ENCODE results near the gene CXCL16. TPM values are rescaled to one million over a fixed set of nuclear protein-coding genes. Genes with fewer than 3 reads are reported as not detected.

Gene CXCL16
- total and polyA plus RNA-seq, 2 donors = 3.2 to 14.3 TPM

DNA sequence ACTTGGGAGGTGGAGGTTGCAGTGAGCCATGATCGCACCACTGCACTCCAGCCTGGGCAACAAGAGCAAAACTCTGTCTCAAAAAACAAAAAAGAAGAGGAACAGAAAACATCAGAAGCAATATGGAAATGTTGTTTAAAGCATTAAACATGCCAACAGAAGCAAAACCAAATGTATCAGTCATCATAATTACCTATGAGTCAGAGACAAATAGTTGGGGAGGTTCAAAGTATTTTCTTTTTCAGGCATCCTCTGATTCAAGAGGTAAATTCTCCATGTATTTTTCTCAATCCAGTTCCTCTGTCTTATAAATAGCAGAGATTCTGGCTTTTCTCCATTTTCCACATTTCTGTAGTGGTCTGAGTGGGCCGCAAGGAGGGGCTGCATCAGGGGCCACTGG is 29.9 kb upstream of the CXCL16 start:
- H3K4me3 ChIP-seq (ENCODE audit: low read depth, low read length) = no peak overlapping the region
- no peak overlapping the region for H3K27ac ChIP-seq (ENCODE audit: low read depth)
- H3K4me1 ChIP-seq (ENCODE audit: insufficient read depth) = no peaks in the 10 kb centered on the region
- 88% methylated on average over 2 of the region's 2 CpGs for WGBS
- no peak for DNase-seq (ENCODE audit: extremely low spot score)
- H3K36me3 ChIP-seq (ENCODE audit: insufficient read depth) = no peaks in the 10 kb centered on the region

DNA sequence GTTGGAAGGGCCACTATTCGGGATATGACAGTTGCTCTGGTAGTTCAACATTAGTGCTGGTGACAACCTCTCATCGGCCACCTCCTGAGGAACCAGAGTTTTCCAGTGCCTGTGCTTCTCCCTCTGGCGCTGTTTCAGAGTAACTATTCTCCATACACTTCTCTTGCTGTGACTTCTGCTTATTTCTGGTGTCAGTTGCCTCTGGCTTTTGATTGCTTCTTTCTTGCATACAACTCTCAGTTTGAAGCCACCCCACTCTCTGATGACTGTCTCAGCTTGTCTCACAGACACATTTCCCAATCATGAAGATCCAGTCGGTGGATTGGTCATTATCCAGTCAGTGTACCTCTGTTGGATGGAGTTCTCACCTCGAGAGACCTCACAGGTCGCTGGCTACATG is 28.6 kb upstream of the CXCL16 start:
- DNase-seq (ENCODE audit: extremely low spot score) = no peak
- Histone ChIP-seq H3K4me1 (ENCODE audit: insufficient read depth) (no peaks in the 10 kb centered on the region), H3K4me3 (ENCODE audit: low read depth, low read length) (no peak overlapping the region), H3K36me3 (ENCODE audit: insufficient read depth) (no peaks in the 10 kb centered on the region), H3K27ac (ENCODE audit: low read depth) (no peak overlapping the region)
- WGBS = 76% methylated on average over 6 of the region's 6 CpGs

DNA sequence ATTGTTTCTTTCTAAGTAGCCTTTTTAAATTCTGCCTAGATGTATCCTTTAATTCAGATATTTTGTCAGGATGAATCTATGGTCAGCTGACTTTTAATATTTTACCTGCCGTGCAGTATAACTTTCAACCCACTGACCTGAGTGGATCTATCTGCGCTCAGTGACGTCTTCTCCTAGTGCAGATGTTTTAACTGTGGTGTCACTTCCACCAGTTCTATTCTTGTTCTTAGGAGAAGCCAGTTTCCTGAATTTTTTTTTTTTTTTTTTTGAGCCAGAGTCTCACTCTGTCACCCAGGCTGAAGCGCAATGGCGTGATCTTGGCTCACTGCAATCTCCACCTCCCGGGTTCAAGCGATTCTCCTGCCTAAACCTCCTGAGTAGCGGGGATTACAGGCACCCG is 27.0 kb upstream of the CXCL16 start:
- 82% methylated on average over 9 of the region's 9 CpGs for WGBS
- H3K4me1 ChIP-seq (ENCODE audit: insufficient read depth) = no peaks in the 10 kb centered on the region
- H3K4me3 ChIP-seq (ENCODE audit: low read depth, low read length) = no peak overlapping the region
- H3K36me3 ChIP-seq (ENCODE audit: insufficient read depth) = no peaks in the 10 kb centered on the region
- no peak for DNase-seq (ENCODE audit: extremely low spot score)
- H3K27ac ChIP-seq (ENCODE audit: low read depth) = no peak overlapping the region

DNA sequence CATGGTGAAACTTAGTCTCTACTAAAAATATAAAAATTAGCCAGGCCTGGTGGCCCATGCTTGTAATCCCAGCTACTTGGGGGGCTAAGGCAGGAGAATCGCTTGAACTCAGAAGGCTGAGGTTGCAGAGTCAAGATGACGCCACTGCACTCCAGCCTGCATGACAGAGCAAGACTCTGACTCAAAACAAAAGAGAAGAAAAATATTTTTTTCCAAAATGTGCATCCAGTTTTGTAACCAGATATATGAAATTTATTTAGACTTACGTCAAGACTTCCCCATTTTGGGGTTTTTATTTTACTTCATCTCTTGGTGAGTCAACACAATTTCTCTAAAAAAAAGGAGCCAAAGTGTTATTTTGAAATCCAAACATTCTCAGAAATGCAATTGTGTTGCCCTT is 26.5 kb upstream of the CXCL16 start:
- H3K27ac ChIP-seq (ENCODE audit: low read depth) = no peak overlapping the region
- no peak overlapping the region for H3K4me3 ChIP-seq (ENCODE audit: low read depth, low read length)
- no peaks in the 10 kb centered on the region for H3K36me3 ChIP-seq (ENCODE audit: insufficient read depth)
- no peak for DNase-seq (ENCODE audit: extremely low spot score)
- no peaks in the 10 kb centered on the region for H3K4me1 ChIP-seq (ENCODE audit: insufficient read depth)
- WGBS = 77% methylated on average over 3 of the region's 3 CpGs

DNA sequence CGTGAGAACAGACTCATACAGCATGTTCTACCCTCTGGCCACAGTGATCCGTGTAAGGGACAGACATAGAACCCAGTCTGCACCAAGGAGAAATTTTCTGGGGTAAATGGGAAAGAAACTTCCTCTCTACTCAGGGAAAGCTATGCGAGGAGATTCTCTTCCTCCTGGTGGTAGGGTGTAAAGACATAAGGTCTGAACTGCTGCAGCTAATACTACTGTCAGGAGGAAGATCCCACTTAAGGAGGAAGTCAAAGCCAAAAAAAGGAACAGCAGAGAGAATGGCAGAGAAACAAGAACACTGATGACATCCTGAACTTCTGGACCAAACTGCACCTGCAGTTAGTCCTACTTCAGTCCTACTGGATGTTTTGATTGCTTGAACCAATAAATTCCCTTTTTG is 24.9 kb upstream of the CXCL16 start:
- 69% methylated on average over 3 of the region's 3 CpGs for WGBS
- no peak for DNase-seq (ENCODE audit: extremely low spot score)
- Histone ChIP-seq H3K27ac (ENCODE audit: low read depth) (no peak overlapping the region), H3K4me1 (ENCODE audit: insufficient read depth) (no peaks in the 10 kb centered on the region), H3K4me3 (ENCODE audit: low read depth, low read length) (no peak overlapping the region), H3K36me3 (ENCODE audit: insufficient read depth) (no peaks in the 10 kb centered on the region)

DNA sequence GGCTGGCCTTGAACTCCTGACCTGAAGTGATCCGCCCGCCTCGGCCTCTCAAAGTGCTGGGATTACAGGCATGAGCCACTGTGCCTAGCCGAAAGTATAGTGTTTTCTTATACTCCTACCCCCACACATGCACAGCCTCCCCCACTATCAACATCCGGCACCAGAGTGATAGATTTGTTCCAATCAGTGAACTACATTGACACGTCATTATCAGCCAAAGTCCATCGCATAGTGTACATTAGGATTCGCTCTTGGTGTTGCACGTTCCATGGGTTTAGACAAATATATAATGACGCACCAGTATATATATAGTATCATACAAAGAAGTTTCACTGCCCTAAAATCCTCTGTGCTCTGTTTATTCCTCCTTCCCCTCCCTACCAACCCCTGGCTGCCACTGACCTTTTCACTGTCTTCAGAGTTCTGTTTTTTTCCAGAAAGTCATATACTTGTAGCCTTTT is 20.1 kb upstream of the CXCL16 start:
- no peak for DNase-seq (ENCODE audit: extremely low spot score)
- Histone ChIP-seq H3K4me1 (ENCODE audit: insufficient read depth) (no peaks in the 10 kb centered on the region), H3K27ac (ENCODE audit: low read depth) (no peak overlapping the region), H3K36me3 (ENCODE audit: insufficient read depth) (no peaks in the 10 kb centered on the region), H3K4me3 (ENCODE audit: low read depth, low read length) (no peak overlapping the region)
- 80% methylated on average over 10 of the region's 10 CpGs for WGBS

DNA sequence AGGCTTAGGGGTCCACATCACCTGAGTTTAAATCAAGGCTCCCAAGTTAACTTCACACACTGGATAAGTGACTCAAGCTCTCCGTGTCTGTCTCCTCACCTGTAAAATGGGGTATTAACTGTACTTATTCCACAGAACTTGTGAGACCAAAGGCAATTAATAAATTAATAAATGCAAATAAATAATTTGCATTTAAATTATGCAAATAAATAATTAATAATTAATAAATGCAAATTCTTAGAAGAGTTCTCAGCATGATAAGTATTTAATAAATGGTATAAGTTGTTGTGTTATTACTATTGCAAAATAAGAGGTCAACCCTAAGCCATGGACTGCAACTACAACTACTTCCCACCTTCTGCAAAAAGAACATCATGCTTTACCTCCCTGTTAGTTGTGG is 13.7 kb upstream of the CXCL16 start:
- 85% methylated on average over 1 of the region's 1 CpG for WGBS
- Histone ChIP-seq H3K4me3 (ENCODE audit: low read depth, low read length) (no peak overlapping the region), H3K36me3 (ENCODE audit: insufficient read depth) (no peaks in the 10 kb centered on the region), H3K27ac (ENCODE audit: low read depth) (no peak overlapping the region), H3K4me1 (ENCODE audit: insufficient read depth) (no peaks in the 10 kb centered on the region)
- DNase-seq (ENCODE audit: extremely low spot score) = no peak

DNA sequence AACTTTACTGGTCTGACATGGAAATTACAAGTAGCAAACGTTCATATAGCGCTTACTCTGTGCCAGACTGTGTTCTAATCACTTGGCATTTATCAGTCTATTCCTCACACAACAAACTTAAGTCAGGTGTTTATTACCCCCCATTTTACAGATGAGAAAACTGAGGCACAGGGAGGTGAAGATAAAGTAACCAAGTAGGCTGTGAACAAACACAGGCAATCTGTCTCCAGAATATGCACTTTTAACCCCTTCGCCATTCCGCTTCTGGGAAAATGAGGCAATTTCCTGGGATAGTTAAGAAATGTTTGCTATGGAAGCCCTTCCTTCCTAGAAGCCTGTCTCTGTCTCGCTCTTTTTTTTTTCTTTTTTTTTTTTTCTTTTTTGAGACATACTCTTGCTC is 12.2 kb upstream of the CXCL16 start:
- H3K27ac ChIP-seq (ENCODE audit: low read depth) = no peak overlapping the region
- H3K4me1 ChIP-seq (ENCODE audit: insufficient read depth) = no peaks in the 10 kb centered on the region
- DNase-seq (ENCODE audit: extremely low spot score) = no peak
- 70% methylated on average over 5 of the region's 5 CpGs for WGBS
- H3K4me3 ChIP-seq (ENCODE audit: low read depth, low read length) = no peak overlapping the region
- H3K36me3 ChIP-seq (ENCODE audit: insufficient read depth) = no peaks in the 10 kb centered on the region

DNA sequence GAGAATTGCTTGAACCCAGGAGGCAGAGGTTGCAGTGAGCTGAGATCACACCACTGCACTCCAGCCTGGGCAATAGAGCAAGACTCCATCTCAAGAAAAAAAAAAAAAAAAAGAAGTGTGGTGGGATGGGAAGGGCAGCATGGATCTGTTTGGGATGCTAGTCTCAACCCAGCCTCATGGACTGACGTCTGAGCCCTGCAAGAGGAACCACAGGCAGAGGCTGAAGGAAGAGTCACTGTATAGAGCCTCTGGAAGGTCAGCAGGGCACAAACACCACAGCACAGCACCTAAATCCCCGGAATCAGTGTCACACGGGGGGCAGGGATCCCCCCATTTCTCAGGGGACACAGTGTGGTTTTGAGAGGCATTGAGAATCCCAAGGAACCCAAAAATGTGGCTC is 10.9 kb upstream of the CXCL16 start:
- WGBS = 33% methylated on average over 3 of the region's 3 CpGs
- H3K4me1 ChIP-seq (ENCODE audit: insufficient read depth) = no peaks in the 10 kb centered on the region
- no peaks in the 10 kb centered on the region for H3K36me3 ChIP-seq (ENCODE audit: insufficient read depth)
- DNase-seq (ENCODE audit: extremely low spot score) = no peak
- H3K4me3 ChIP-seq (ENCODE audit: low read depth, low read length) = no peak overlapping the region
- no peak overlapping the region for H3K27ac ChIP-seq (ENCODE audit: low read depth)

DNA sequence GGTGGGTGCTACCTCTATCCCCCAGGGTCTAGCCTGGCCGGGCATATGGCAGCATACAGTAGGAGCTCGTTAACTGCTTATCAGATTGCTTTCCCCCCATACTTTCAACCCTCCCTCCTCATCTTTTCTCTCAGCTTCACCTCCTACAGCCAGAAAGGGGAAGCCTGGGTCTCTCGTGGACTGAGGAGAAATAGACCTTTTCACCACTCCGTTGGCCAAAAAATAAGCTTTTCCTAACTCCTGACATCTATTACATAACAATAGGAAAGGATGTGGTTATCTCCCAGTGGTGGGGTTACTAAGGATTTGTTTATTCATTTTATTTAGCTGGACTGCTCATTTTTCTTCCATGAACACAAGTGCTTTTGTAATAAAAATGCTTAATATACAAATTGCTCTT is 9.0 kb upstream of the CXCL16 start:
- no peak for DNase-seq (ENCODE audit: extremely low spot score)
- Histone ChIP-seq H3K4me3 (ENCODE audit: low read depth, low read length) (no peak overlapping the region), H3K4me1 (ENCODE audit: insufficient read depth) (no peaks in the 10 kb centered on the region), H3K27ac (ENCODE audit: low read depth) (no peak overlapping the region), H3K36me3 (ENCODE audit: insufficient read depth) (no peaks in the 10 kb centered on the region)
- WGBS = 44% methylated on average over 4 of the region's 4 CpGs

DNA sequence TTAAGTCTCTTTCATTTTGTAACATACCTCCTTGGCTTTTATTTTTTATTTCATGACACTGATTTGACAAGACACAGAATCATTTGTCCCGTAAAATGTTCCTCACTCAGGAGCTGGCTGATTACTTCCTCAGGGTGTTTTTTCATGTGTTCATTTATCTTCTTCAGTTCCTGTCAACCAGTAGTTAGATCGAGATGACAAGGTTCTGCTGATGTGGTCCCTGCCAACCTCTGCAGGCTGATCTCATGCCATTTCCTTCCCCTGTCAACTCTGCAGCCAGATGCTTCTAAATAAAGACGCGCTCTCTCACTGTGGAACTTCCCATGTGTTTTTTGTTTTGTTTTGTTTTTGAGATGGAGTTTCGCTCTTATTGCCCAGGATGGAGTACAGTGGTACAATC is 8.1 kb upstream of the CXCL16 start:
- Histone ChIP-seq H3K27ac (ENCODE audit: low read depth) (no peak overlapping the region), H3K4me1 (ENCODE audit: insufficient read depth) (no peaks in the 10 kb centered on the region), H3K4me3 (ENCODE audit: low read depth, low read length) (no peak overlapping the region), H3K36me3 (ENCODE audit: insufficient read depth) (no peaks in the 10 kb centered on the region)
- no peak for DNase-seq (ENCODE audit: extremely low spot score)
- 39% methylated on average over 5 of the region's 5 CpGs for WGBS

DNA sequence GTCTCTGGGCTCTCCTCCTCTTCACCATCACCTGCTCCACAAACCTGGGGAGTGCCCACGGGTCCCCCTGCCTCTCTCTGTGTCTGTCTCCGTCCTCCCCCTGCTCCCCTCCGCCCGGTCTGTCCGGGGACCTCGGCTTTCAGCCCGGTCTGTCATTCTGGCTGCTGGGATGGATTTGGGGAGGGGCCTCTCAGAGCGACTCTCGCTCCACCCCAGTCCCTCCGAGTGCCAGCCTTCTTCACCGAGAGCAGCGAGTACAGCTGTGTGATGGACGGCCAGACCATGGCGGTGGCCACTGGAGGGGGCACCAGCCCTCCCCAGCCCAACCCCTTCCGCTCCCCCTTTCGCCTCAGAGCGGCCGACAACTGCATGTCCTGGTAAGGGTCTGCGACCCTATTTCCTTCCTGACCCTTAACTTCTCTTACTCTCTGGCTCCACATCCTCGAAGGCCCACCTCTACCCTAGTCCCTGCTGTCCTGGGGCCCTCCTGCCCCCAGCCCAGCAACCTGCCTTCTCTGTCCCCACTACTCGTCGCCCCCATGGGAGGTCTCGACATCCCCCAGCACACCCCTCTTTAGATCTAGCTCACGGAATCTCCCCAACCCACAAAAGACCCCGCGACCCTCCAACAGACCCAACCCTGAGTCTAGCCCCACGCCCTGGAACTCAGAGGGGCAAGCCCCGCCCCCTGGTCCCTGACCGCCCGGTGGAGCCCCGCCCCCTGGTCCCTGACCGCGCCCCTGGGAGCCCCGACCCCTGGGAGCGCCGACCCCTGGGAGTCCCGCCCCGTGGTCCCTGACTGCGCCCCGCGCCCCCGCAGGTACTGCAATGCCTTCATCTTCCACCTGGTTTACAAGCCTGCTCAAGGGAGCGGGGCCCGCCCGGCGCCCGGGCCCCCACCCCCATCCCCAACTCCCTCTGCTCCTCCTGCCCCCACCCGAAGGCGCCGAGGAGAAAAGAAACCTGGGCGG is 5.6 kb upstream of the CXCL16 start:
- no peak for DNase-seq (ENCODE audit: extremely low spot score)
- no peaks in the 10 kb centered on the region for H3K36me3 ChIP-seq (ENCODE audit: insufficient read depth)
- no peaks in the 10 kb centered on the region for H3K4me1 ChIP-seq (ENCODE audit: insufficient read depth)
- H3K27ac ChIP-seq (ENCODE audit: low read depth) = no peak overlapping the region
- 8% methylated on average over 51 of the region's 51 CpGs for WGBS
- H3K4me3 ChIP-seq (ENCODE audit: low read depth, low read length) = no peak overlapping the region

DNA sequence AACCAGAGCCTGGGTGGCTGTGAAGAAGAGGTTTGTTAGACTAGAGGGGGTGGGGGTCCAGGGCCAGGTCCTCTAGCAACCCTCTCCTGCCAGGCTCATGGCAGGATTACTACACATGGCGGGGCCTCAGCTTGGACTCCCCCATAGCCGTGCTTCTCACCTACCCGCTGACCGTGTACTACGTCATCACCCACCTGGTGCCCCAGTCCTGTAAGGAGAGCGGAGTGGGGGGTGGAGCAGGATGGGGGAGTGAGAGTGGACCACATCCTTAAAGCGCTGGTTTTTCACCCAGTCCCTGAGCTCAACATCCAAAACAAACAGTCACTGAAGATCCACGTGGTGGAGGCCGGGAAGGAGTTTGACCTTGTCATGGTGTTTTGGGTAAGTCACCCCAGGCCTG is 4.2 kb upstream of the CXCL16 start:
- H3K4me3 ChIP-seq (ENCODE audit: low read depth, low read length) = no peak overlapping the region
- WGBS = 88% methylated on average over 9 of the region's 9 CpGs
- no peaks in the 10 kb centered on the region for H3K36me3 ChIP-seq (ENCODE audit: insufficient read depth)
- H3K4me1 ChIP-seq (ENCODE audit: insufficient read depth) = no peaks in the 10 kb centered on the region
- no peak for DNase-seq (ENCODE audit: extremely low spot score)
- H3K27ac ChIP-seq (ENCODE audit: low read depth) = no peak overlapping the region

DNA sequence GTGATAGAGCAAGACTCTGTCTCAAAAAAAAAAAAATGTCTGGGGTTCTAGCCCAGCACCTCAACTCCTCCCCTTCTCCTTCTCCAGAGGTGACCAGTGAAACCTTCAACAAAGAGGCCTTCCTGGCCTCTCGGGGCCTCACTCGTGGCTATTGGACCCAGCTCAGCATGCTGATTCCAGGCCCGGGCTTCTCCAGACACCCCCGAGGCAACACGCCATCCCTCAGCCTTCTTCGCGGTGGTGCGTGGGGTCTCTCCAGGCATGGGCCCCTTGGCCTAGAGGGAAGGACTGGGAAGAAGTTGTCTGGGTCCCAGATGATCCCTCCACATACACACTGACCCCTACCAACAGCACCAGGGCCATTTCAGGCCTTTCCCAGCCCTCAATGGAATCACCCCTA is 3.5 kb upstream of the CXCL16 start:
- Histone ChIP-seq H3K4me1 (ENCODE audit: insufficient read depth) (no peaks in the 10 kb centered on the region), H3K4me3 (ENCODE audit: low read depth, low read length) (no peak overlapping the region), H3K27ac (ENCODE audit: low read depth) (no peak overlapping the region), H3K36me3 (ENCODE audit: insufficient read depth) (no peaks in the 10 kb centered on the region)
- no peak for DNase-seq (ENCODE audit: extremely low spot score)
- 94% methylated on average over 8 of the region's 8 CpGs for WGBS
